ENCODE results near the gene CAPN5.

Gene CAPN5

DNA sequence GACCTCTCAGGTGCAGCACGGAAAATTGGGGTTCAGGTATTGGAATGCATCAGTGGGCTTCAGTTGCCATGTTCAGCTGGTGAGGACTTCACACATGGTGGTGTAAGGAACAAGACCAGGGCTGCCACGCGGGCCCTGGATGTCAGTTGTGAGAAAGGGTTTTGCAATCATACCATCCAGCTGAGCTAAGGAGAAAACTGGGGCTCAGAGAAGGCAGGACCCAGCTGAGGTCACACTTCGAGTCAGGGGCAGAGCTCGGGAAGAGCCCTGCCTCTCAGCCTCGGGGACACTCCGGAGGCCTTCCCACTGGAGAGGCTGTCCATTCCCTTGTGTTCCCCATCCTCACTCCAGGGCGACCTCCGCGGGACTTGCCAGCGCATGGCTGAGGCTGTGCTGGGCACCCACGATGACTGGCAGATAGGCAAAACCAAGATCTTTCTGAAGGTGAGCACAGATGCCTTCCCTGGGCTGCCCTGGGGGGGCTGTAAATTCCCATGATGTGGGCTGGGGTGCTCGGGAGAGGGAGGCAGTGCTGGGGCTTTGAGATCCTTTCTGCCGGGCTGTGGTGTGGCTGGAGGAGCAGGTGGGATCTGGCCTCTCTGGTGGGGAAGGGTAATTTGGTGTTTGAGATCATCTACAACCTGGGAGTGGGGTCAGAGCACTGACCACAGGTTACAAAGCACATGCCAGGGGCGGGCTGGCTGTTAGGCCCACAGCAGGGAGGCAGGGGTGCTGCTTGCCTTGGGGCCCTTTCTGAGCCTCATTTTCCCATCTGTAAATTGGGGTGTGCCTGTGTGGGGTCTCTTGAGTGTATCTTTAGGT lies 108.5 kb downstream of the CAPN5 start:
- H3K4me2 ChIP-seq (ENCODE audit: low read length): peak overlapping the region; percentile 36
- no peaks in the 10 kb centered on the region for H3K9me3 ChIP-seq (ENCODE audit: control insufficient read depth, insufficient read depth, low read length)
- peaks cover 10% of the 10 kb centered on the region for H3K4me1 ChIP-seq (ENCODE audit: control insufficient read depth, low read length)
- H3F3A ChIP-seq (ENCODE audit: control insufficient read depth, insufficient read depth): no peaks in the 10 kb centered on the region
- H3K27ac ChIP-seq (ENCODE audit: low read depth, low read length): no peak overlapping the region
- H3K9me2 ChIP-seq (replicated peaks; ENCODE audit: control insufficient read depth, low read length): no peaks in the 10 kb centered on the region
- H3K79me2 ChIP-seq (ENCODE audit: control insufficient read depth, low read length): no peaks in the 10 kb centered on the region
- H3K4me3 ChIP-seq (ENCODE audit: low read length): no peak overlapping the region
- no peaks in the 10 kb centered on the region for H3K27me3 ChIP-seq (ENCODE audit: control insufficient read depth, low read length)
- H3K36me3 ChIP-seq (ENCODE audit: control insufficient read depth, low read length): no peaks in the 10 kb centered on the region
- no peaks in the 10 kb centered on the region for H4K20me1 ChIP-seq (ENCODE audit: control insufficient read depth, insufficient read depth, low read depth, low read length)
- TF ChIP-seq EZH2phosphoT487 (IDR thresholded peaks at IDR 0.05; ENCODE audit: borderline replicate concordance, low read length): no peak
- TF ChIP-seq, protein P1, sequence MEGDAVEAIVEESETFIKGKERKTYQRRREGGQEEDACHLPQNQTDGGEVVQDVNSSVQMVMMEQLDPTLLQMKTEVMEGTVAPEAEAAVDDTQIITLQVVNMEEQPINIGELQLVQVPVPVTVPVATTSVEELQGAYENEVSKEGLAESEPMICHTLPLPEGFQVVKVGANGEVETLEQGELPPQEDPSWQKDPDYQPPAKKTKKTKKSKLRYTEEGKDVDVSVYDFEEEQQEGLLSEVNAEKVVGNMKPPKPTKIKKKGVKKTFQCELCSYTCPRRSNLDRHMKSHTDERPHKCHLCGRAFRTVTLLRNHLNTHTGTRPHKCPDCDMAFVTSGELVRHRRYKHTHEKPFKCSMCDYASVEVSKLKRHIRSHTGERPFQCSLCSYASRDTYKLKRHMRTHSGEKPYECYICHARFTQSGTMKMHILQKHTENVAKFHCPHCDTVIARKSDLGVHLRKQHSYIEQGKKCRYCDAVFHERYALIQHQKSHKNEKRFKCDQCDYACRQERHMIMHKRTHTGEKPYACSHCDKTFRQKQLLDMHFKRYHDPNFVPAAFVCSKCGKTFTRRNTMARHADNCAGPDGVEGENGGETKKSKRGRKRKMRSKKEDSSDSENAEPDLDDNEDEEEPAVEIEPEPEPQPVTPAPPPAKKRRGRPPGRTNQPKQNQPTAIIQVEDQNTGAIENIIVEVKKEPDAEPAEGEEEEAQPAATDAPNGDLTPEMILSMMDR (IDR thresholded peaks at IDR 0.05; ENCODE audit: low read depth, low read length, poor library complexity, severe bottlenecking): no peak
